ENCODE data around the gene AP2B1.

DNA sequence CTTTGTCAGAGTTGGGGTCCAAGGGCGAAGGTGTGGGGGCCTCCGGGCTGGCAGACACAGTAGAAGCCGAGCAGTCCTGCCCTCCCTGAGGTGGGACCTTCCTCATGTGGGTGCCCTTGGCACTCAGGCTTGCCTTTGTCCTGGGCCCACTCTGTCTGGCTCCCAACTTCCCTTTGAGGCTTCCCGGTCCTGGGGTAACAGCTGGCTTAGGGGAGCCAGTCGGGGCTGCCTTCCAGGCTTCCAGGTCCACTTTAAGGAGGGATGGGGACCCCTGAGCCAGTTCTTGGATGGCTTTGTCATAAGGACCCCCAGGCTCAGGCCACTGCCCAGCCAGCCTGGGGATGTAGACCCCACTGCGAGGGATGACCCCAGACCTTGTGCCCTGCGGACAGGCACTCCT, 158.1 kb downstream of the AP2B1 start:
- TF ChIP-seq EZH2 (IDR thresholded peaks at IDR 0.05; ENCODE audit: low read length): no peak
- TF ChIP-seq, protein P1, sequence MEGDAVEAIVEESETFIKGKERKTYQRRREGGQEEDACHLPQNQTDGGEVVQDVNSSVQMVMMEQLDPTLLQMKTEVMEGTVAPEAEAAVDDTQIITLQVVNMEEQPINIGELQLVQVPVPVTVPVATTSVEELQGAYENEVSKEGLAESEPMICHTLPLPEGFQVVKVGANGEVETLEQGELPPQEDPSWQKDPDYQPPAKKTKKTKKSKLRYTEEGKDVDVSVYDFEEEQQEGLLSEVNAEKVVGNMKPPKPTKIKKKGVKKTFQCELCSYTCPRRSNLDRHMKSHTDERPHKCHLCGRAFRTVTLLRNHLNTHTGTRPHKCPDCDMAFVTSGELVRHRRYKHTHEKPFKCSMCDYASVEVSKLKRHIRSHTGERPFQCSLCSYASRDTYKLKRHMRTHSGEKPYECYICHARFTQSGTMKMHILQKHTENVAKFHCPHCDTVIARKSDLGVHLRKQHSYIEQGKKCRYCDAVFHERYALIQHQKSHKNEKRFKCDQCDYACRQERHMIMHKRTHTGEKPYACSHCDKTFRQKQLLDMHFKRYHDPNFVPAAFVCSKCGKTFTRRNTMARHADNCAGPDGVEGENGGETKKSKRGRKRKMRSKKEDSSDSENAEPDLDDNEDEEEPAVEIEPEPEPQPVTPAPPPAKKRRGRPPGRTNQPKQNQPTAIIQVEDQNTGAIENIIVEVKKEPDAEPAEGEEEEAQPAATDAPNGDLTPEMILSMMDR (optimal IDR thresholded peaks at IDR 0.05 in 1 of 3, IDR thresholded peaks at IDR 0.05 in 1 of 3, conservative IDR thresholded peaks at IDR 0.05 in 1 of 3; ENCODE audit: extremely low read depth in 1 of 3, insufficient read depth in 2 of 3, low read length in 3 of 3): no peak
